ENCODE results near the gene CTCF. TPM values are rescaled to one million over a fixed set of nuclear protein-coding genes. Genes with fewer than 3 reads are reported as not detected.

The CTCF gene
- total RNA-seq, 1 experiment from 2014 or later, result 33.1 TPM

DNA sequence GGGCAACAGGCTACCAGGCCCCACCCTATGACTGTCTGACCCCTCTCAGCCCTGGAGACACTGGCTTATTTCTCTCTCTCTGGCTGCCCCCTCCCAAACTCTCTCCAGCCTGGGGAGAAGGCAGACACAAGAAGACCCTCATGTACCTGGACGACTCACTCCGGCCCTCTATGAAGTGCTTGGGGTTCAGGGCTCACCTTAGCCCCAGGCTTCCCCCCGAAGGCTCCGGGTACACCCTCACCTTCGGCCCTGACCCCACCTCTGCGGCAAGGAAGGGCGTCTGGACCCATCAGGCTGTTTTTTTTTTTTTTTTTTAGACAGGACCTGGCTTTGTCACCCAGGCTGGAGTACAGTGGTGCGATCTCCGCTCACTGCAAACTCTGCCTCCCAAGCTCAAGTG lies 81.7 kb downstream of the CTCF start:
- Histone ChIP-seq H3K4me1 (ENCODE audit: control insufficient read depth, insufficient read depth, low read length) (no peaks in the 10 kb centered on the region), H3K9me3 (ENCODE audit: control insufficient read depth, insufficient read depth, low read depth, low read length) (no peaks in the 10 kb centered on the region), H3K36me3 (ENCODE audit: control insufficient read depth, insufficient read depth, low read length) (no peaks in the 10 kb centered on the region), H3K4me3 (ENCODE audit: low read depth in 2 of 2, low read length in 2 of 2) (no peak overlapping the region), H3K27me3 (ENCODE audit: control insufficient read depth, insufficient read depth, low read length) (no peaks in the 10 kb centered on the region), H3K27ac (ENCODE audit: low read length) (no peak overlapping the region)
- ChIA-PET POLR2A (no interaction called here), CTCF (no interaction called here)
- DNase-seq (ENCODE audit: low read depth, low spot score), result no peak
- in situ Hi-C loops (cut with HindIII; ENCODE audit: low pct_unique_long_range_greater_than_20kb, low sequenced_read_pairs) (no loop called here), intact Hi-C loops (cut with micrococcal nuclease; ENCODE audit: unreplicated experiment) (loop anchor here (10.0 kb wide), 1 partner anchor 99 kb away; no protein-coding TSS in a partner anchor)
- no TSS peak for BruUV-seq (replicated peaks)
- TF ChIP-seq, protein P1, sequence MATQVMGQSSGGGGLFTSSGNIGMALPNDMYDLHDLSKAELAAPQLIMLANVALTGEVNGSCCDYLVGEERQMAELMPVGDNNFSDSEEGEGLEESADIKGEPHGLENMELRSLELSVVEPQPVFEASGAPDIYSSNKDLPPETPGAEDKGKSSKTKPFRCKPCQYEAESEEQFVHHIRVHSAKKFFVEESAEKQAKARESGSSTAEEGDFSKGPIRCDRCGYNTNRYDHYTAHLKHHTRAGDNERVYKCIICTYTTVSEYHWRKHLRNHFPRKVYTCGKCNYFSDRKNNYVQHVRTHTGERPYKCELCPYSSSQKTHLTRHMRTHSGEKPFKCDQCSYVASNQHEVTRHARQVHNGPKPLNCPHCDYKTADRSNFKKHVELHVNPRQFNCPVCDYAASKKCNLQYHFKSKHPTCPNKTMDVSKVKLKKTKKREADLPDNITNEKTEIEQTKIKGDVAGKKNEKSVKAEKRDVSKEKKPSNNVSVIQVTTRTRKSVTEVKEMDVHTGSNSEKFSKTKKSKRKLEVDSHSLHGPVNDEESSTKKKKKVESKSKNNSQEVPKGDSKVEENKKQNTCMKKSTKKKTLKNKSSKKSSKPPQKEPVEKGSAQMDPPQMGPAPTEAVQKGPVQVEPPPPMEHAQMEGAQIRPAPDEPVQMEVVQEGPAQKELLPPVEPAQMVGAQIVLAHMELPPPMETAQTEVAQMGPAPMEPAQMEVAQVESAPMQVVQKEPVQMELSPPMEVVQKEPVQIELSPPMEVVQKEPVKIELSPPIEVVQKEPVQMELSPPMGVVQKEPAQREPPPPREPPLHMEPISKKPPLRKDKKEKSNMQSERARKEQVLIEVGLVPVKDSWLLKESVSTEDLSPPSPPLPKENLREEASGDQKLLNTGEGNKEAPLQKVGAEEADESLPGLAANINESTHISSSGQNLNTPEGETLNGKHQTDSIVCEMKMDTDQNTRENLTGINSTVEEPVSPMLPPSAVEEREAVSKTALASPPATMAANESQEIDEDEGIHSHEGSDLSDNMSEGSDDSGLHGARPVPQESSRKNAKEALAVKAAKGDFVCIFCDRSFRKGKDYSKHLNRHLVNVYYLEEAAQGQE (IDR thresholded peaks at IDR 0.05; ENCODE audit: insufficient read depth in 1 of 2, low read depth in 2 of 2, low read length in 1 of 2), result no peak
- TF ChIP-seq TCF7L2 (IDR thresholded peaks at IDR 0.05; ENCODE audit: low read depth, low read length) (no peak), SIN3A (IDR thresholded peaks at IDR 0.05; ENCODE audit: borderline replicate concordance, insufficient read depth, low read depth, low read length) (no peak), POLR2AphosphoS5 (IDR thresholded peaks at IDR 0.05; ENCODE audit: low read depth, low read length) (no peak)
- TF ChIP-seq, protein P2, sequence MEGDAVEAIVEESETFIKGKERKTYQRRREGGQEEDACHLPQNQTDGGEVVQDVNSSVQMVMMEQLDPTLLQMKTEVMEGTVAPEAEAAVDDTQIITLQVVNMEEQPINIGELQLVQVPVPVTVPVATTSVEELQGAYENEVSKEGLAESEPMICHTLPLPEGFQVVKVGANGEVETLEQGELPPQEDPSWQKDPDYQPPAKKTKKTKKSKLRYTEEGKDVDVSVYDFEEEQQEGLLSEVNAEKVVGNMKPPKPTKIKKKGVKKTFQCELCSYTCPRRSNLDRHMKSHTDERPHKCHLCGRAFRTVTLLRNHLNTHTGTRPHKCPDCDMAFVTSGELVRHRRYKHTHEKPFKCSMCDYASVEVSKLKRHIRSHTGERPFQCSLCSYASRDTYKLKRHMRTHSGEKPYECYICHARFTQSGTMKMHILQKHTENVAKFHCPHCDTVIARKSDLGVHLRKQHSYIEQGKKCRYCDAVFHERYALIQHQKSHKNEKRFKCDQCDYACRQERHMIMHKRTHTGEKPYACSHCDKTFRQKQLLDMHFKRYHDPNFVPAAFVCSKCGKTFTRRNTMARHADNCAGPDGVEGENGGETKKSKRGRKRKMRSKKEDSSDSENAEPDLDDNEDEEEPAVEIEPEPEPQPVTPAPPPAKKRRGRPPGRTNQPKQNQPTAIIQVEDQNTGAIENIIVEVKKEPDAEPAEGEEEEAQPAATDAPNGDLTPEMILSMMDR (IDR thresholded peaks at IDR 0.05), result no peak
- no peak for ATAC-seq

DNA sequence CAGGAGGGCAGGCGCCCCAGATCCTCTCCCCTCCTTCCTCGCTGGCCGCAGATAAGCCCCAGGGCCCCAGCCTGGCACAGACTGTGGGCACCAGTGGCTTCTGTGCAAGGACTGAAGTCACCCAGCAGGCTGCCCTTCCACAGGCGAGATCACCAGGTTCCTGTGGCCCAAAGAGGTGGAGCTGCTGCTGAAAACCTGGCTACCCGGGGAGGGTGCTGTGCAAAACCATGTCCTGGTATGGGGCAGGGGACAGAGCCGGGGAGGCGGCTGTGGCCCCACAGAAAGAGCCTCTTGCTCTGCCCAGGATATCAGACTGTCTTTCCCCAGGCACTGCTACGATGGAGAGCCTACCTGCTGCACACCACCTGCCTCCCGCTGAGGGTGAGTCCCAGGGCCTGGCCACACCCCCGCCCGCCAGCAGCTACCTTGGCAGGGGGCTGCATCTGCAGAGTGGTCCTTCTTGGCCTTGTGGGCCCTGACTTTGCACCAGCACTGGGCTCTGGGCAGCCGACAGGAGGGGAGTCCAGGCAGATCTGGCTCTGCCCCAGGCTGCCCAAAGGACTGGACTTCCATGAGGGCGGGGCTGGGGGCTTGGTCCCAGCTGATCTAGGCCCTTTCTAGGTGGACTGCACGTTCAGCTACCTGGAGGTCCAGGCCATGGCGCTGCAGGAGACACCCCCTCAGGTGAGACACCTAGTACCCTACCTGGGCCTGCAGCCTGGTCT lies 83.2 kb downstream of the CTCF start:
- Histone ChIP-seq H3K36me3 (ENCODE audit: control insufficient read depth, insufficient read depth, low read length) (no peaks in the 10 kb centered on the region), H3K4me1 (ENCODE audit: control insufficient read depth, insufficient read depth, low read length) (no peaks in the 10 kb centered on the region), H3K4me3 (ENCODE audit: low read depth in 2 of 2, low read length in 2 of 2) (no peak overlapping the region), H3K27ac (ENCODE audit: low read length) (no peak overlapping the region), H3K27me3 (ENCODE audit: control insufficient read depth, insufficient read depth, low read length) (no peaks in the 10 kb centered on the region), H3K9me3 (ENCODE audit: control insufficient read depth, insufficient read depth, low read depth, low read length) (no peaks in the 10 kb centered on the region)
- TF ChIP-seq POLR2AphosphoS5 (IDR thresholded peaks at IDR 0.05; ENCODE audit: low read depth, low read length) (no peak), SIN3A (IDR thresholded peaks at IDR 0.05; ENCODE audit: borderline replicate concordance, insufficient read depth, low read depth, low read length) (no peak), TCF7L2 (IDR thresholded peaks at IDR 0.05; ENCODE audit: low read depth, low read length) (no peak)
- TF ChIP-seq, protein P2 (IDR thresholded peaks at IDR 0.05), result no peak
- TF ChIP-seq, protein P1 (IDR thresholded peaks at IDR 0.05; ENCODE audit: insufficient read depth in 1 of 2, low read depth in 2 of 2, low read length in 1 of 2), result no peak
- in situ Hi-C loops (cut with HindIII; ENCODE audit: low pct_unique_long_range_greater_than_20kb, low sequenced_read_pairs), result no loop called here
- DNase-seq (ENCODE audit: low read depth, low spot score), result no peak
- ChIA-PET POLR2A (no interaction called here), CTCF (interaction anchor here (0.6 to 0.9 kb wide), 3 partner anchors 24 to 98 kb away, joined by 3 read pairs; no protein-coding TSS in a partner anchor)
- BruUV-seq (replicated peaks), result no TSS peak
- ATAC-seq, result no peak
- intact Hi-C loops (cut with micrococcal nuclease; ENCODE audit: unreplicated experiment), result loop anchor here (10.0 kb wide), 1 partner anchor 101 kb away; no protein-coding TSS in a partner anchor

Data from Panc1 (cell line).